ENCODE data around the gene EDNRB.
"Not testable (repeated sequence)": the region's sequence is repeated elsewhere in the genome, so short reads cannot be mapped to it uniquely, and the experiment has no call there.

Gene EDNRB

DNA sequence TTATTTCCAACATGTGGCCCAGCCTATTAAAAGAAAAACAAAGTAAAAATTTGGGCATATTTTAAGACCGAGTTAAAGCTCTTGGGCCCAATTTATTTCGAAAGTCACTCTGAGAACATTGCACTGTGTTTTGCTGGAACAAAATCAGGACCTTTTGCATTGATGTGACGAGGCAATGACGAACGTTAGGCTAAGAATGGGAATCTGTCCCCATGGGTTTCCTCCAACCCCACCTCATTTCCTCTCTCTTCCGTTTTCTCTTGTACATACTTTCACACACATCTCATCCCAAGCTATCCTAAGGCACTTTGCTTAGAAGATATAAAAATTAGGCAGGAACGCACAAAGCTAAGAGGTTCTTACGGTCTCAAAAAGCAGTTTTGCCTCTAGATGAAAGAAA is 22.1 kb downstream of the EDNRB start:
- DNase-seq (ENCODE audit: low read depth in 2 of 2) = no peak

DNA sequence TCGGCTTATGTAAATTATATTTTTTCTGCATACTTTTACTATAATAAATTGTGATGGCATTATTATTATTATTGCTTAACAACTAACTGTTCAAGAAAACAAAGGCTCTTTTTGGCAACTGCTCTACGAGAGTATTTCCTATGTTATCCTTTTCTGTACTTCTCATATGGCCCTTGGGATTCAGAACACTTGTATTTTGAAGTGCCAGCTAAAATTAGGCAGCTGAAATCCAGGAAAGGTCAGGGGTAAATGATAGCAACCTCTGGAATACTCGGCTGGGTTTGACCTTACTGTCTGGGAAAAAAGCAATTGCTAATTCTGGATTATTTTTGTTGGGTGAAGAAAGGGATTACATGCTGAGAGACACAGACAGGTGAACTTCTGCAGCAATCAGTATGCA is 23.9 kb downstream of the EDNRB start:
- no peak for DNase-seq (ENCODE audit: low read depth in 2 of 2)

DNA sequence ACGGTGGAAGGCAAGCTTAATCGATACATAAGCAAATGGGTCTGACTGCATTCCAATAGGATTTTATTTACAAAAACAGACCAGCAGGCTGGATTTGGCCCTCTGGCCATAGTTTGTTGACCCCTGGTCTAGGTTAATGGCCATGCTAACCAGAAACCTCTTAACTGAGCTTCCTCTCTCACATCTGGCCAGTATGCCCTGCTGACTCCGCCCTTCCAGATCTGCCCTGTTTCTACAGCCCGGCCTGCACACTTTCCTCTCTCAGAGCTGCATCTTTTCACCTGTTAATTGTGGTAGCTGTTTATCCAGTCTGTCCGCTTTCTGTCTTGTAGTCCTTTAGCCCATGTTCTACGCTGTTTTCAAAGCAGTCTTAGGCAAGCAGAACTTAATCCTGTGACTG is 25.6 kb downstream of the EDNRB start:
- DNase-seq (ENCODE audit: low read depth in 2 of 2) = no peak

DNA sequence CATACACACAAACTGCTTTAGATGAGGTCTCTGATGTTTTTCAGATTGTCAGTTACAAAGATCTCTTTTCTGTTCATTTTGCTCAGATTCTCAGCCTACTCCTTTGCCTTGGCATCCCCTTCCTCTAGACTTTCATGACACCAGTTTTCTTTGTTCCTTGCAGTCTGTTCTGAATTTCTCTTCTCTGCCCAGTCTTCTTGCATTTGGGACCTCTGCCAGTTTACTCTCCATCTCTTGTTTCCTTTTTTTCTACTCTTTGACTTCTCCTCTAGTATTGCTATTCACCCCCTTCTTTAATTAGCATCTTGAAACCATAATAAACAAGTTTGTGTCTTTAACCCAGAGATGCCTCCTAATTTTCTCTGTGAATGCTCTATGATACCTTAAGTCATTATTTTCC is 26.1 kb downstream of the EDNRB start:
- DNase-seq (ENCODE audit: low read depth in 2 of 2) = no peak

DNA sequence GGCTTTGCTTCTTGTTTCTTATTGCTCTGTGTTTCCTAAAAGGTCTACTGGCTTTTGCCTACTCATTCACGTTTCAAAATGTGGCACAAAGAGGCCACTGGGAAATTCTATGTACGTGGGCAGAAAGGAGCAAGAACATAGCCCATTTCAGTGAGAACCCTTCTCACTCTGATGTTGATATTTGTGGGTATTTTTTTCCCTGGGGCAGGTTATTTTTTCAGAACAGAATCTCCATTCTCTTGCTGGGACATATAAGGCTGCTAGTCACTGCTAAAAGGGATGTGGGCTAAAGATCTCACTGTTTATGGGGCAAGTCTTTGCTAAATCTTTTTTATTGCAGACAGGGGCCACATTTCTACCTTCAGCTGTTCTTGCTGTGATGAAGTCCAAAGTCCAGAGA is 27.1 kb downstream of the EDNRB start:
- no peak for DNase-seq (ENCODE audit: low read depth in 2 of 2)

DNA sequence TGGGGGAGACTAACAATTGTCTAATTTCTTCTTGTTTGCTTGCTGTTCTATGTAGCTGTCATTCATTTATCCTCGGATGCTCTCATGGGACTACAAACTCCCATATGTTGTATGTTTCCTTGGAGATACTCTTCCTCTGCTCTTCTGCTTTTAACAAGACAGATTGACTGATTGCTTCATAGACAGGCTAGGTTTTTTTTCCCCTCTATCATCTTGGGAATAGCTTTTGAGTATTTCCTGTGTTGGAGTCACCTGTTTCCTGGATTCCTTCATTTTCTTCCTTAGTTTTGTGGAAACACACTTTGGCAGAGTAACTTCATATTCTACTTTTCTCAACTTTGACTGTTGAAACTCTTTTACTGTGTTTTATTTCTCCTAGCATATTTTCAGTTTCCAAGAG is 27.6 kb downstream of the EDNRB start:
- DNase-seq (ENCODE audit: low read depth in 2 of 2) = no peak

DNA sequence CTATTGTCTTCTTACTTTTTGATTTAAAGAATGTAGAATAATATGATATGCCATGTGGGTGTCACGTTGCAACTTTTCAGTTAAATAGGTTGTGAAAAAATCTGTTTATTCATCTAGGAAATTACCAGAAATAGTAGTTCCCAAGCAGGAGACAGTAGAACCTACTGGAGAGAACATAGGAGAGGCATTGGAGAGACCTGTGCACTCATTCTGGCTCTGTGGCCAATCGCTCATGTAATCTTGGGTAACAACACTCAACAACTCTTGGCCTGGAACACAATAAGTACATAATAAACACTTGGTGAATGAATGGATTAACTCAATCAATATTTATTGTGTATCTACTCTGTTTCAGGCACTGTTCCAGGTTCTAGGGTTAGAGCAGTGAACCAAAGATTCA is 35.3 kb downstream of the EDNRB start:
- no peak for DNase-seq (ENCODE audit: low read depth in 2 of 2)

DNA sequence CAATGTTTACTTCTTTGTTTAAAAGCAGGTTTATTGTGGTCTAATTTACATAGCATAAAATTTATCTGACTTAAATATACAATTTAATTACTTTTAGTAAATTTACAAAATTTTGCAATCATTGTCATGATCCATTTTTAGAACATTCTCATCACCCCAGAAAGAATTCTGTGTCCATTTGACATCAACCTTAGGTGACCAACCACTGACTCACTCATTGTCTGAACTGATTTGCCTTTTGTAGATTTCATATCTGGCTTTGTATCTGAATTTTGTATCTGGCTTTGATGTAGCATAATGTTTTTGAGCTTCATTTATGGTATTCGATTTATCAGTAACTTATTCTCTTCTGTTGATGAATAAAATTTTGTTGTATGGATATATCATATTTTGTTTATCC is 40.4 kb downstream of the EDNRB start:
- DNase-seq (ENCODE audit: low read depth in 2 of 2) = no peak

DNA sequence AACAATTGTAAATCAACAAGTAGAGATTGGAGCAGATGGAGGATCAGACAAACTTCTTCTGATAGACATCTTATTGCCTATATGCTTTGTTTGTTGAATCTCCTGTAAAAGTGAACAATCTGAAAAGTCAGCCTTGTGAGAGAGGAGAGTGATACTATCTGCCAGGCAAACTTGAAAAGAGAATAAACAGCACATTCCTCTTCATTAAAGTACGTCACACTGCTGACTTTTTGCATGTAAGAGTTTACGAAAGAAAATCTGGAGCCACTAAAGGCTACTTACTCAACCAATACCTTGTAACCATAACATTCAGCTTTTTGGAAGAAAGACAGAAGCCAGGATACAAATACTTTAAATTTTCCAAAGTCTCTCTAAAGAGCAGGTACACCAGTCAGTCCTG is 42.5 kb downstream of the EDNRB start:
- no peak for DNase-seq (ENCODE audit: low read depth in 2 of 2)

DNA sequence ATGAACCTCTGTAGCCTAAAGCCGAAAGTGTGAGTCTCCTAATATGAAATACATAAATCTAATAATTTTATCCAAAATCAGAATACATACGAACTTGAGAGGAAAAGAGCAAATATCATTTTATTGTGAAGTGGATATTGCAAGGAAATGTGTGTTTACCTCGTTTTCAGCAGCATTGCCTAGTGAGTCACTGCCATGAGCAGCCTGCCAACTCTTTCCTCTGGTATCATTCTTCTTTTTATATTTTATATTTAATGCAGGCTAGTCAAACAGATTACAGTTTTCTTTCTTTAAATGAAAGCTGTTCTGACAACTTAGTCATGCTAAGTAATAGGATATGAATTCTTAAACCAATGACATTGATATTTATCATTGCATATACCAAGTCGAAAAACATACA is 44.2 kb downstream of the EDNRB start:
- no peak for DNase-seq (ENCODE audit: low read depth in 2 of 2)

DNA sequence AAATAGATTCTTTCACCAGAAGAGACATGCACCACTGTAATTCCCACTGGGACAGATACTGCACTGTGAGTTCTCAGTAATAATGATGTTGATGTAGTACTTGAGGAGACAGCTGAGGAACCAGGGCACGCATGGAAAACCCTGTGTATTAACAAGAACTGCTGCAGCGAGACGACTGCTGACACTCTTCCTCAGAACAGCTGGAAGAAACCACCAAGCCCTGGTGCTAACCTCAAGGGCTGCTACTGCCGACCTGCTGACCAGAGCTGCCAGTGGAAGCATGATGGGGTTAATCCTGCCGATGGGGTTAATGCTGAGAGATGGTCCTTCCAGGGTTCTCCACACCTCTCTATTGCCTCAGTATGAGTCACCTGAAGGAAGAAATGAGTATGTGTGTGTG is 45.6 kb downstream of the EDNRB start:
- no peak for DNase-seq (ENCODE audit: low read depth in 2 of 2)

DNA sequence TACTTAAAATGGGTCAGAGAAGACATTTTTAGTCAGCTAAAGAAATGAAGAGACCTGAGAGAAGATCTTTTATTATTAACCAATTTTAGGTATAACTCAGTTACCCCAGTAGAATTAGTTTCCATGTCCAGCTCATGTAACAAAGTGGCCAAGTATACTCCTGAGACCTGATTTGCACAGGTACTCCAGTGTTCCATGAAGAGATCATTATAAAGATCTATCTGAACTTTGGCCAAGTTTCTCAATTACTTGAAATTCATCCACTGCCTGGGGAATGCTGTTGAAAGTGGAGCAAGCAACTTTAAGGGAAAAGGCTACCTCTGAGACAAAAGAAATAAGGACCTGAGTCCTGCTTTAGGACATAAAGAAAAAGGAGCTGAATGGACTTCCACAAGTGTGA is 47.0 kb downstream of the EDNRB start:
- DNase-seq (ENCODE audit: low read depth in 2 of 2) = no peak

DNA sequence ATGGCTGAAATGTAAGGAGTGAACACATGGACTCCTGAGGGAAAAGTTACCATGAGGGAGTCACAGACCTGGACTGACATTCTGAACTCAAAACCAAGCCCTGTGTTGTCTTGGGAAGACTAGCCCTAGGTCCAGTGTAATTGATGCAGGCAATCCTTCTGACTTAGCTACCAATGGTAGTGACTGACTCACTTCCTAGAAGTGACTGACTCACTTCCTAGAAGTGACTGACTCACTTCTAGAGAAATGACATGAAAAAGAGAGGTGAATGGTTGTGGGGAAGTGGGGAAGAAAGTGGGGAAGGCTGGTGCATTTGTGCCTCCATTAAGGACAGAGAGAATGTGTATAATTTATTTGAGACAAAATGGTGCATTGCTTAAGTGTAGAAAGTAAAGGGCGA is 49.9 kb downstream of the EDNRB start:
- no peak for DNase-seq (ENCODE audit: low read depth in 2 of 2)

DNA sequence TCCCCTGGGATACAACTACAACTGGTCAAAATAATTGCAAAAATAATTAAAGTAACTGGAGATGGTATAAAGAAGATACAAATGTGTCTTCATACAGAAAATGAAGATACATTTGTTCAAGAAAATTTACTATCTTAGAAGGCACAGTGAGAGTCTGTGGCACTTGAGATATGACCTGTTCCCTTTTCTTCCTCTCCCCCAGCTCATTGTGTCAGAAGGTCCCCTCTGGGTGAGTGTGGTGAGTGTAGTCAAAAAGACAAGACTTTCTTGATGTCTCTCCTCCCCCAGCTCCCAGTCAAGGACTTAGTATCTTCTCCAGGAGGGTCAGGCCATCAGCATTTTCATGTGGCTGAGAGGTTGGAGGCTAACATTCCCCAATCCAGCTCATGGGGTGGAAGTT is 51.7 kb downstream of the EDNRB start:
- DNase-seq (ENCODE audit: low read depth in 2 of 2) = no peak

DNA sequence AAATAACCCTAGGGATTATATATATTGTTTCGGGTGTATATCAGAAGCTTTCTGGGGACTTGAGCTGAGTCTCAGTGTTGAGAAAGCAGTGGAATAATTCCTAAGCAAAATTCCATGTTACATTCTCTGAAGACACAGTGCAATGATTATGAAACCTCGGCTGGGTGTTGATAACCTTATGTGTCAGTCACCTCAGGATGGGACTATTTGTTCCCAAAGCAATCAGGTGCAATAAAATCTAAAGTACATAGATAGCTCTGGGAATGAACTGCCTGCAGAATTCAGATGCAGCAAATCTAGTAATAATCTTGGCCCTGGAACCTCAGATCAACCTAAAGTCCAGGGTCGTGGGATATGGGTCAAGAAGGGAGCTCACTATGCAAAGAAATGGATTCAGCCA is 53.0 kb downstream of the EDNRB start:
- no peak for DNase-seq (ENCODE audit: low read depth in 2 of 2)

DNA sequence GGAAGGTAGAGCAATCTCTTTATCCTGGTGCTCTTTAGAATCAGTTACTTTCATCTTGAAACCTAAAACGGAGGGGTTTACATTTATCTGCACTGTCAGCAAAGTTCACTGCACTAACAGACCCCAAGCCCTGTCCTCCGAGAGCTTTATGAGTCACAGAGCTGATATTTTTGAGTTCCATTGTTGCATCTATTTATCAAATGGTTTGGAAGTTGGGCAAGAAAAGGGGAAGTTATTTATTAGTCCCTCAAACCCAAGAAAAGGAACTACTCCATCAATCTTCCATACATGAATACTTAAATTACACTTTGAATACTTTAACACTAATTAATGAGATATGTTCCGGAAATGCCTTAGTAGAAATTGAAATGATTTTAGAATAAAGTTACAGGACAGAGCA is 55.5 kb downstream of the EDNRB start:
- DNase-seq (ENCODE audit: low read depth in 2 of 2) = no peak

DNA sequence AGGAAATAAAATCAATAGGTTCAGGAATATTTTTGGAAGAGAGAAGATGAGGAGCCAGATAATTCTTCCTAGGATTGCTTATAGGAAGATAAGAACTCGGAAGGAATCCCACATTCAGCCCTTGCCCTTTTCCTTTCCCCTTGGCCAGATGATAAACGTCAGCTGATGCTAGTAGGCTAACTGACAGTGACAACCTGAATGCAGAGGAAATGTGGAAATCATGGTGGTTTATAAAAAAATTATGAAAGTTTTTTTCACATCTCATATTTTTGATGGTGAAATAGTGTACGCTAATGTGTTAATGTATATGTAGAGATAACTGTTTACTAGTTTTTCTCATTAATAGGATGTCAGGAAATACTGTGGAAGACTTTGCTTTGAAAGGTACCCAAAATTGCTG is 56.9 kb downstream of the EDNRB start:
- no peak for DNase-seq (ENCODE audit: low read depth in 2 of 2)

DNA sequence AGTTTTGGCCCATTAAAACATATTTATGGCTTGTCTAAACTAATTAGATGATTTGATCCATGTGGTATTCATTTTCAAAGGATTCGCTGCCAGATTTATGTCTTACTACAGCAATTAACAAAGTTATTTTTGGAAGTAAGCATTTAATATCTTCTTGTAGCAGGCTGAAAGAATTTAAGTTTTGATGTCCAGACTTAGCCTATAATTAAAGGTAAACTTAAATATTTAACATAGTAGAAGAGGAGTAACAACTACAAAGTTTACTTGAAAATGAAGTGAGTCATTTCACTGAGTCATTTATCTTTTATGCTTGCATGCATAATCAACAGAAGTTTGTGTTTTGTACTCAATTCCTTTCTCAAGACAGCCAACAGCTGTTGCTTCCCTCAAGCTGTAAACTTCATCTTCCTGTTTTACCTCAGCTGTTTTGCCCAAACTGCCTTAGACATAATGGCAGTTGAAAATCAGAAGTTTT is 58.1 kb downstream of the EDNRB start:
- no peak for DNase-seq (ENCODE audit: low read depth in 2 of 2)

DNA sequence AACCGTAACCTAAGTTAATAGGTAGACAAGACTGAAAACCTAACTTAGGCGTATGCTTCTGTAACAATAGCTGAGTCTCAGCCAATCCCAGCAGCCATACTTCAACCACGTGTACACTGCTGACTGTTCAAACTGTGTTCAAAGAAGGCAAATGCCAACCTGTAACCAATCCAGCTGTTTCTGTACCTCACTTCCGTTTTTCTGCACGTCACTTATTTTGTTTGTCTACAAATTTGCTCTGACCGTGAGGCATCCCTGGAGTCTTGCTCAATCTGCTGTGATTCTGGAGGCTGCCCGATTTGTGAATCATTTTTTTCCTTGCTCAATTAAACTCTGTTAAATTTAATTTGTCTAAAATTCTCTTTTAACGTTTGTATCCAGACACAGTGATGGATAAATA is 59.2 kb downstream of the EDNRB start:
- DNase-seq (ENCODE audit: low read depth in 2 of 2) = no peak

DNA sequence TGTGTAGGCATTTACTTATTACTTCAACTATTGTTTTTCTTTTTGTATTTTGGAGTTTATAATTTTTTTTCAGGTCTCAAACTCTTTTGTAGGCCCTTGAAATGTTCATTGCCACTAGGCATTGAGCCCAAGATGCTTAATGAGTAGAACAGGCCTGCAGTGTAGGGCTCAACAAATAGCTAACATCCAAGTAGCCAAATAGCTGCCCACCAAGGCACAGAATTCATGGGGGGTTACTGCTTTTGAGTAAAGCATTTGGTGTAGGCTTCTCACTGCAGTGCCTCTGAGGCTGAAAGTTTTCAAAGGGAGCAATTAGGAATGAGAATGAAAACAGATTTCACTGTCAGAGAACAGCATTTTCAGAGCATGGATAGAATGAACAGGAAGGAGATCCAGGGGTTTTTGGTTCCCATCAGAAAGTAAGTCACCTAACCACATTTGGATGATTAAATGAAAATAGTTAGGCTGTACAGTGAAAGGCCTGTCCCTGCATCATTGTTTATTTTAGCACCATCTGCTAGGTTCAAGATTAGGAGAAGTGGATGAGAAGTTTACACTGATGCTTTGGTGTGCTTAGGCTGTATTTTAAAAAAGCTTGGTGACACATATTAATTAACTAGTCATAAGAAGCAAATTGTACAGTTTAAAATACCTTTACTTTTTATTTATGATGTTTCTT is 61.0 kb downstream of the EDNRB start:
- DNase-seq (ENCODE audit: low read depth in 2 of 2) = no peak

DNA sequence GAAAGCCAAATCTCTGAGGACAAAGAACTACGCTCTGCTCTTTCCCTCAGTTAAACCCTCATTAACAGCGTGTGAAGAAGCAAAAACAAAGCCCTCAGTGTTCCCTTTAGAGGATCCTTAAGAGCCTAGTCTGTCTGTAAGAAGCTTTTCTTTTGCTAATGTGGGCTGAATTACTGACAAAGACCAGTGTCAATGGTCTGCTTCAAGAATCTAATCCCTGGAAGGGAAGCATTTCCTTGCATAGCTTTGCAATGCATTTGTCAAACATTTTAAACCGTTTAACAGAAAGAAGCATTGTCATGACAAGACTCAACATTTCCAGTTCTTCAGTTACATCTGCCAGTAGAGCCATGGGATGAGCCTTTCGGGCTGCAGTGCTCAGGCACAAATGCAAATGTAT is 64.9 kb downstream of the EDNRB start:
- DNase-seq (ENCODE audit: low read depth in 2 of 2) = no peak

DNA sequence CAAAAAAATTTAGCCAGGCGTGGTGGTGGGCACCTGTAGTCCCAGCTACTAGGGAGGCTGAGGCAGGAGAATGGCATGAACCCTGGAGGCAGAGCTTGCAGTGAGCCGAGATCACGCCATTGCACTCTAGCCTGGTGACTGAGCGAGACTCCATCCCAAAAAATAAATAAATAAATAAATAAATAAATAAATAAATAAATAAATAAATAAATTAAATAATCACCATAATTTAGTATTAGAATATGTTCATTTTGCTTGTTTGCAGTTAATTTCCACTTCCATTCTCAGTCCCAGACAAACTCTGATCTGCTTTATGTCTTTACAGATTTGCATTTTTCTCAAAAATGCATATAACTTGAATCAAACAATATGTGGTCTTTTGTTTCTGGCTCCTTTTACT is 70.6 kb downstream of the EDNRB start:
- not testable (repeated sequence) for DNase-seq (ENCODE audit: low read depth in 2 of 2)

DNA sequence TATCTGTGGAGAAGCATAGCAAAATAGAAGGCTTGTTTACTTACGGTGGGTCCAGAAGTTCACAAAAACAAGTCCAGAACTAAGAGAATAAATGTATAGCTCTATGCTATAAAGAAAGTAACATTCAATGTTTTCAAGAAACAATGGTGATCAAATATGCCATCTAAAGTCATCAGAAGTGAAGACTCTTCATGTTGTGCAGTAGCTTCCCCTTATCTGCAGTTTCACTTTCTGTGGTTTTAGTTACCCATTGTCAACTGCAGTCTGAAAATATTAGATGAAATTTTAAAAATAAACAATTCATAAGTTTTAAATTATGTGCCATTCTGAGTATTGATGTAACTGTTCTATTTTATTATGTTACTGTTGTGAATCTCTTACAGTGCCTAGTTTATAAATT is 72.5 kb downstream of the EDNRB start:
- no peak for DNase-seq (ENCODE audit: low read depth in 2 of 2)
